SK-N-SH treated with all-trans-retinoic acid at 6 μM for 48 hours (cell line): ENCODE data around the gene FOXP4.

Experiments
- ATAC-seq: fragments of 200-7000 bp; cut with Tn5 transposase; 3 replicates; pipeline ENCODE4 v1.9.1; 2020; ENCODE audit warnings: mild to moderate bottlenecking, moderate library complexity
- ARNTL ChIP-seq: fragments of 450-650 bp; formaldehyde crosslinking; IDR thresholded peaks from 2 replicates; pipeline ENCODE4 v1.5.0; 2020; ENCODE audit warnings: low read depth, mild to moderate bottlenecking, moderate library complexity, borderline replicate concordance
- BACH2 ChIP-seq: fragments of 250-450 bp; sonication (Bioruptor Pico); IDR thresholded peaks from 2 replicates; pipeline ENCODE4 v1.9.0; 2021; ENCODE audit warnings: mild to moderate bottlenecking, borderline replicate concordance
- CREB5 ChIP-seq: fragments of 250-450 bp; sonication (Bioruptor Pico); IDR thresholded peaks from 2 replicates; pipeline ENCODE4 v1.5.1; 2020; ENCODE audit warnings: low read depth, mild to moderate bottlenecking, moderate library complexity
- CSDC2 ChIP-seq: fragments of 250-450 bp; sonication (Bioruptor Pico); IDR thresholded peaks from 2 replicates; pipeline ENCODE4 v1.5.0; 2020; ENCODE audit warnings: mild to moderate bottlenecking, moderate library complexity
- CSRNP3 ChIP-seq: fragments of 250-450 bp; sonication (Bioruptor Pico); IDR thresholded peaks from 2 replicates; pipeline ENCODE4 v1.5.1; 2021; ENCODE audit warnings: mild to moderate bottlenecking, moderate library complexity
- ESRRG ChIP-seq: fragments of 250-450 bp; sonication (Bioruptor Pico); IDR thresholded peaks from 2 replicates; pipeline ENCODE4 v1.6.1; 2021; ENCODE audit warnings: mild to moderate bottlenecking
- GLIS3 ChIP-seq: fragments of 250-450 bp; sonication (Bioruptor Pico); IDR thresholded peaks from 2 replicates; pipeline ENCODE4 v1.5.0; 2020; ENCODE audit warnings: mild to moderate bottlenecking, moderate library complexity
- ISL1 ChIP-seq: fragments of 250-450 bp; sonication (Bioruptor Pico); IDR thresholded peaks from 2 replicates; pipeline ENCODE4 v2.1.2; 2022; ENCODE audit warnings: mild to moderate bottlenecking, moderate library complexity
- OSR1 ChIP-seq: fragments of 250-450 bp; sonication (Bioruptor Pico); IDR thresholded peaks from 2 replicates; pipeline ENCODE4 v1.8.0; 2022; ENCODE audit warnings: moderate library complexity, mild to moderate bottlenecking, inconsistent platforms
- PATZ1 ChIP-seq: fragments of 250-450 bp; sonication (Bioruptor Pico); IDR thresholded peaks from 2 replicates; pipeline ENCODE4 v1.8.0; 2020; ENCODE audit warnings: mild to moderate bottlenecking, moderate library complexity, borderline replicate concordance
- PPARA ChIP-seq: fragments of 250-450 bp; sonication (Bioruptor Pico); IDR thresholded peaks from 2 replicates; pipeline ENCODE4 v1.5.0; 2020; ENCODE audit warnings: mild to moderate bottlenecking, borderline replicate concordance
- RARB ChIP-seq: fragments of 250-450 bp; sonication (Bioruptor Pico); IDR thresholded peaks from 2 replicates; pipeline ENCODE4 v1.8.0; 2021; ENCODE audit warnings: mild to moderate bottlenecking, moderate library complexity
- SNAI2 ChIP-seq: fragments of 250-450 bp; sonication (Bioruptor Pico); IDR thresholded peaks from 2 replicates; pipeline ENCODE4 v1.5.0; 2020; ENCODE audit warnings: mild to moderate bottlenecking, moderate library complexity
- TCF4 ChIP-seq: fragments of 250-450 bp; sonication (Bioruptor Pico); IDR thresholded peaks from 2 replicates; pipeline ENCODE4 v1.8.0; 2021; ENCODE audit warnings: mild to moderate bottlenecking, moderate library complexity, borderline replicate concordance
- TOX ChIP-seq: fragments of 250-450 bp; sonication (Bioruptor Pico); IDR thresholded peaks from 2 replicates; pipeline ENCODE4 v1.8.0; 2021; ENCODE audit warnings: mild to moderate bottlenecking, moderate library complexity, borderline replicate concordance
- ZC3H10 ChIP-seq: fragments of 250-450 bp; sonication (Bioruptor Pico); IDR thresholded peaks from 2 replicates; pipeline ENCODE4 v1.5.1; 2021; ENCODE audit warnings: mild to moderate bottlenecking, moderate library complexity
- ZFP3 ChIP-seq: fragments of 250-450 bp; sonication (Bioruptor Pico); IDR thresholded peaks from 2 replicates; pipeline ENCODE4 v1.5.0; 2020; ENCODE audit warnings: mild to moderate bottlenecking, moderate library complexity
- ZFP30 ChIP-seq: fragments of 450-650 bp; formaldehyde crosslinking; IDR thresholded peaks from 2 replicates; pipeline ENCODE4 v1.5.0; 2022; ENCODE audit warnings: mild to moderate bottlenecking, moderate library complexity
- ZNF565 ChIP-seq: fragments of 450-650 bp; formaldehyde crosslinking; conservative IDR thresholded peaks from 2 replicates; pipeline ENCODE4 v1.5.0; 2020; ENCODE audit warnings: low read depth, mild to moderate bottlenecking, moderate library complexity
- ZNF70 ChIP-seq: fragments of 450-650 bp; formaldehyde crosslinking; IDR thresholded peaks from 2 replicates; pipeline ENCODE4 v1.5.0; 2020; ENCODE audit warnings: mild to moderate bottlenecking, moderate library complexity
- ZNF8 ChIP-seq: fragments of 450-650 bp; formaldehyde crosslinking; IDR thresholded peaks from 2 replicates; pipeline ENCODE4 v1.5.0; 2020; ENCODE audit warnings: mild to moderate bottlenecking, moderate library complexity

FOXP4 gene

GRCh38 chr6:41580690-41581089 is 34.5 kb downstream of the FOXP4 start:
- ATAC-seq = no peak

GRCh38 chr6:41581381-41581991 is 35.3 kb downstream of the FOXP4 start:
- ATAC-seq = peak; percentile 94
- 0 out of 2 replicates have a peak, but pooled peaks have one; percentile 32 for TF ChIP-seq ZFP3 (CRISPR knock-in tag)
- no peak for TF ChIP-seq CSRNP3 (CRISPR knock-in tag)
- TF ChIP-seq CREB5 = no peak
- no peak for TF ChIP-seq GLIS3 (CRISPR knock-in tag)
- no peak for TF ChIP-seq OSR1 (CRISPR knock-in tag)
- no peak for TF ChIP-seq ESRRG (CRISPR knock-in tag)
- TF ChIP-seq, all 23 proteins: peak for 1

More at GRCh38 chr6:41580690-41581089, 34.5 kb downstream of the FOXP4 start:
- TF ChIP-seq ZFP3 (CRISPR knock-in tag) (no peak), ISL1 (no peak), ZNF565 (CRISPR knock-in tag) (no peak), CSRNP3 (CRISPR knock-in tag) (no peak), ESRRG (CRISPR knock-in tag) (no peak), ARNTL (CRISPR knock-in tag) (no peak), ZFP30 (CRISPR knock-in tag) (no peak)

GRCh38 chr6:41582540-41582939 is 36.4 kb downstream of the FOXP4 start:
- no peak for TF ChIP-seq ZFP30 (CRISPR knock-in tag)
- TF ChIP-seq ZNF70 (CRISPR knock-in tag) = no peak
- TF ChIP-seq PPARA (CRISPR knock-in tag) = no peak
- TF ChIP-seq BACH2 (CRISPR knock-in tag) = no peak
- TF ChIP-seq PATZ1 (CRISPR knock-in tag) = no peak
- TF ChIP-seq ZC3H10 (CRISPR knock-in tag) = no peak
- TF ChIP-seq ZNF8 (CRISPR knock-in tag) = no peak
- TF ChIP-seq OSR1 (CRISPR knock-in tag) = no peak
- no peak for TF ChIP-seq CREB5
- no peak for TF ChIP-seq SNAI2 (CRISPR knock-in tag)
- TF ChIP-seq RARB (CRISPR knock-in tag) = no peak
- TF ChIP-seq ARNTL (CRISPR knock-in tag) = no peak
- TF ChIP-seq ZFP3 (CRISPR knock-in tag) = no peak
- no peak for TF ChIP-seq TOX (CRISPR knock-in tag)
- no peak for ATAC-seq

GRCh38 chr6:41583565-41583964 is 37.4 kb downstream of the FOXP4 start:
- ATAC-seq = no peak
- no peak for TF ChIP-seq PATZ1 (CRISPR knock-in tag)
- no peak for TF ChIP-seq ZFP3 (CRISPR knock-in tag)
- TF ChIP-seq TOX (CRISPR knock-in tag) = no peak
- no peak for TF ChIP-seq ZFP30 (CRISPR knock-in tag)
- TF ChIP-seq BACH2 (CRISPR knock-in tag) = no peak
- TF ChIP-seq ISL1 = no peak
- TF ChIP-seq ZNF70 (CRISPR knock-in tag) = no peak
- no peak for TF ChIP-seq CSRNP3 (CRISPR knock-in tag)
- no peak for TF ChIP-seq TCF4 (CRISPR knock-in tag)
- no peak for TF ChIP-seq ZC3H10 (CRISPR knock-in tag)
- TF ChIP-seq OSR1 (CRISPR knock-in tag) = no peak
- TF ChIP-seq CSDC2 (CRISPR knock-in tag) = no peak
- no peak for TF ChIP-seq PPARA (CRISPR knock-in tag)
- TF ChIP-seq ZNF8 (CRISPR knock-in tag) = no peak
